HepG2 (cell line): ENCODE measurements around the gene ASIC3. TPM values are rescaled to one million over a fixed set of nuclear protein-coding genes. Genes with fewer than 3 reads are reported as not detected.

Experiments
- ARHGAP35 ChIP-seq: sonication (generic); formaldehyde crosslinking; IDR thresholded peaks from 2 replicates; pipeline ENCODE4 v1.9.0; 2022; ENCODE audit warnings: mild to moderate bottlenecking, inconsistent platforms, moderate library complexity, missing genetic modification reagents, borderline replicate concordance
- BRCA1 ChIP-seq: sonication (generic); formaldehyde crosslinking; IDR thresholded peaks from 2 replicates; pipeline ENCODE4 v1.4.0; 2020; ENCODE audit warnings: missing genetic modification reagents
- ETV5 ChIP-seq: IDR thresholded peaks from 2 replicates; pipeline ENCODE4 v1.6.1; 2018; ENCODE audit warnings: missing biosample characterization, missing genetic modification reagents, inconsistent platforms, borderline replicate concordance
- FOSL1 ChIP-seq: sonication (generic); formaldehyde crosslinking; IDR thresholded peaks from 2 replicates; pipeline ENCODE4 v1.9.0; 2021; ENCODE audit warnings: missing genetic modification reagents, borderline replicate concordance
- GATAD2A ChIP-seq: IDR thresholded peaks from 2 replicates; pipeline ENCODE4 v1.6.1; 2016
- MAFG ChIP-seq: sonication (generic); formaldehyde crosslinking; IDR thresholded peaks from 2 replicates; pipeline ENCODE4 v1.5.1; 2020; ENCODE audit warnings: mild to moderate bottlenecking, missing genetic modification reagents
- RAD51 ChIP-seq: fragments of 450-650 bp; IDR thresholded peaks from 2 replicates; pipeline ENCODE4 v1.6.1; 2016; ENCODE audit warnings: borderline replicate concordance
- RARG ChIP-seq: sonication (generic); formaldehyde crosslinking; IDR thresholded peaks from 2 replicates; pipeline ENCODE4 v1.4.0; 2020; ENCODE audit warnings: low read depth, mild to moderate bottlenecking, missing genetic modification reagents
- ZBTB43 ChIP-seq: sonication (generic); formaldehyde crosslinking; conservative IDR thresholded peaks from 2 replicates; pipeline ENCODE4 v1.4.0; 2020; ENCODE audit warnings: missing genetic modification reagents
- ZBTB8A ChIP-seq: sonication (generic); formaldehyde crosslinking; IDR thresholded peaks from 2 replicates; pipeline ENCODE4 v1.4.0; 2020; ENCODE audit warnings: mild to moderate bottlenecking, low read depth, missing genetic modification reagents, borderline replicate concordance
- ZFP62 ChIP-seq: sonication (generic); formaldehyde crosslinking; IDR thresholded peaks from 2 replicates; pipeline ENCODE4 v1.4.0; 2020; ENCODE audit warnings: missing genetic modification reagents
- ZNF207 ChIP-seq: fragments of 450-650 bp; IDR thresholded peaks from 2 replicates; pipeline ENCODE4 v1.6.1; 2016; ENCODE audit warnings: antibody characterized with exemption, borderline replicate concordance
- polyA plus RNA-seq, 8 experiments: library from polyadenylated mRNA; depleted of rRNA in 3 of 8; stranded (reverse) in 7 of 8; unstranded in 1 of 8; fragments of >200 nt; fragmentation: Illumina TruSeq in 4 of 8; extraction: Trizol in 4 of 8; gene quantifications; 2 replicates each; pipeline versions ENCODE4 v1.2.1 to v1.2.3, GENCODE V29; 2011 to 2016; ENCODE audit warnings: low read depth in 4 of 8, missing spikeins in 1 of 8, mixed read lengths in 1 of 8; ENCODE audit not compliant: insufficient read depth in 1 of 8
- total RNA-seq, 5 experiments: library from RNA; depleted of rRNA; stranded (reverse); fragments of >200 nt; fragmentation: Illumina TruSeq; extraction: Trizol; gene quantifications; 2 replicates each; pipeline ENCODE4 v1.2.3, GENCODE V29; 2016; ENCODE audit warnings: low read depth in 1 of 5
- TF ChIP-seq, protein P1 (sequence below): sonication (generic); formaldehyde crosslinking; IDR thresholded peaks from 2 replicates; pipeline ENCODE4 v1.4.0; 2020; ENCODE audit warnings: missing genetic modification reagents, mild to moderate bottlenecking, borderline replicate concordance
- TF ChIP-seq, protein P2 (sequence below): sonication (generic); formaldehyde crosslinking; IDR thresholded peaks from 2 replicates; pipeline ENCODE4 v1.8.0; 2022; ENCODE audit warnings: mild to moderate bottlenecking, missing genetic modification reagents; ENCODE audit not compliant: insufficient replicate concordance
- TF ChIP-seq, protein P3 (sequence below): sonication (generic); formaldehyde crosslinking; IDR thresholded peaks from 2 replicates; pipeline ENCODE4 v1.9.0; 2022; ENCODE audit warnings: missing genetic modification reagents, mild to moderate bottlenecking, borderline replicate concordance
- TF ChIP-seq, protein P4 (sequence below): sonication (generic); formaldehyde crosslinking; IDR thresholded peaks from 2 replicates; pipeline ENCODE4 v1.4.0; 2020; ENCODE audit warnings: low read depth, mild to moderate bottlenecking, missing genetic modification reagents

Gene ASIC3
- total and polyA plus RNA-seq, 2 of the 13 experiments (the other 11 are each of a cell fraction or from before 2014, with no cell fraction given) = 0.51 TPM; not detected in 1

GRCh38 chr7:151017953-151018420 is 30.3 kb upstream of the ASIC3 start (continued):
- TF ChIP-seq, protein P1, sequence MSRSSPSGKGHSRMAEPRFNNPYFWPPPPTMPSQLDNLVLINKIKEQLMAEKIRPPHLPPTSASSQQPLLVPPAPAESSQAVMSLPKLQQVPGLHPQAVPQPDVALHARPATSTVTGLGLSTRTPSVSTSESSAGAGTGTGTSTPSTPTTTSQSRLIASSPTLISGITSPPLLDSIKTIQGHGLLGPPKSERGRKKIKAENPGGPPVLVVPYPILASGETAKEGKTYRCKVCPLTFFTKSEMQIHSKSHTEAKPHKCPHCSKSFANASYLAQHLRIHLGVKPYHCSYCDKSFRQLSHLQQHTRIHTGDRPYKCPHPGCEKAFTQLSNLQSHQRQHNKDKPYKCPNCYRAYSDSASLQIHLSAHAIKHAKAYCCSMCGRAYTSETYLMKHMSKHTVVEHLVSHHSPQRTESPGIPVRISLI = no peak
- TF ChIP-seq MAFG (no peak), GATAD2A (CRISPR knock-in tag) (peak; percentile 57), ZFP62 (CRISPR knock-in tag) (no peak), ZNF207 (no peak), RAD51 (no peak), ETV5 (CRISPR knock-in tag) (peak; percentile 33; the same call in 1 of the 2 replicates), BRCA1 (CRISPR knock-in tag) (no peak), ZBTB8A (CRISPR knock-in tag) (no peak), ZBTB43 (CRISPR knock-in tag) (no peak), FOSL1 (CRISPR knock-in tag) (no peak), RARG (no peak), ARHGAP35 (no peak)
- TF ChIP-seq, protein P2, sequence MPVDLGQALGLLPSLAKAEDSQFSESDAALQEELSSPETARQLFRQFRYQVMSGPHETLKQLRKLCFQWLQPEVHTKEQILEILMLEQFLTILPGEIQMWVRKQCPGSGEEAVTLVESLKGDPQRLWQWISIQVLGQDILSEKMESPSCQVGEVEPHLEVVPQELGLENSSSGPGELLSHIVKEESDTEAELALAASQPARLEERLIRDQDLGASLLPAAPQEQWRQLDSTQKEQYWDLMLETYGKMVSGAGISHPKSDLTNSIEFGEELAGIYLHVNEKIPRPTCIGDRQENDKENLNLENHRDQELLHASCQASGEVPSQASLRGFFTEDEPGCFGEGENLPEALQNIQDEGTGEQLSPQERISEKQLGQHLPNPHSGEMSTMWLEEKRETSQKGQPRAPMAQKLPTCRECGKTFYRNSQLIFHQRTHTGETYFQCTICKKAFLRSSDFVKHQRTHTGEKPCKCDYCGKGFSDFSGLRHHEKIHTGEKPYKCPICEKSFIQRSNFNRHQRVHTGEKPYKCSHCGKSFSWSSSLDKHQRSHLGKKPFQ (CRISPR knock-in tag) = no peak
- TF ChIP-seq, protein P3, sequence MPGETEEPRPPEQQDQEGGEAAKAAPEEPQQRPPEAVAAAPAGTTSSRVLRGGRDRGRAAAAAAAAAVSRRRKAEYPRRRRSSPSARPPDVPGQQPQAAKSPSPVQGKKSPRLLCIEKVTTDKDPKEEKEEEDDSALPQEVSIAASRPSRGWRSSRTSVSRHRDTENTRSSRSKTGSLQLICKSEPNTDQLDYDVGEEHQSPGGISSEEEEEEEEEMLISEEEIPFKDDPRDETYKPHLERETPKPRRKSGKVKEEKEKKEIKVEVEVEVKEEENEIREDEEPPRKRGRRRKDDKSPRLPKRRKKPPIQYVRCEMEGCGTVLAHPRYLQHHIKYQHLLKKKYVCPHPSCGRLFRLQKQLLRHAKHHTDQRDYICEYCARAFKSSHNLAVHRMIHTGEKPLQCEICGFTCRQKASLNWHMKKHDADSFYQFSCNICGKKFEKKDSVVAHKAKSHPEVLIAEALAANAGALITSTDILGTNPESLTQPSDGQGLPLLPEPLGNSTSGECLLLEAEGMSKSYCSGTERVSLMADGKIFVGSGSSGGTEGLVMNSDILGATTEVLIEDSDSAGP = peak; percentile 30; the same call in 1 of the 2 replicates
- TF ChIP-seq, protein P4, sequence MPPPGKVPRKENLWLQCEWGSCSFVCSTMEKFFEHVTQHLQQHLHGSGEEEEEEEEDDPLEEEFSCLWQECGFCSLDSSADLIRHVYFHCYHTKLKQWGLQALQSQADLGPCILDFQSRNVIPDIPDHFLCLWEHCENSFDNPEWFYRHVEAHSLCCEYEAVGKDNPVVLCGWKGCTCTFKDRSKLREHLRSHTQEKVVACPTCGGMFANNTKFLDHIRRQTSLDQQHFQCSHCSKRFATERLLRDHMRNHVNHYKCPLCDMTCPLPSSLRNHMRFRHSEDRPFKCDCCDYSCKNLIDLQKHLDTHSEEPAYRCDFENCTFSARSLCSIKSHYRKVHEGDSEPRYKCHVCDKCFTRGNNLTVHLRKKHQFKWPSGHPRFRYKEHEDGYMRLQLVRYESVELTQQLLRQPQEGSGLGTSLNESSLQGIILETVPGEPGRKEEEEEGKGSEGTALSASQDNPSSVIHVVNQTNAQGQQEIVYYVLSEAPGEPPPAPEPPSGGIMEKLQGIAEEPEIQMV (CRISPR knock-in tag) = no peak
